Omental fat pad (tissue), 4 donors: Measurements from ENCODE around the gene CDC42EP2. TPM values are rescaled to one million over a fixed set of nuclear protein-coding genes. Genes with fewer than 3 reads are reported as not detected.

Experiments used
- ATAC-seq: fragments of 150-250 bp; one replicate; pipeline ENCODE4 v1.9.1; 2016; ENCODE audit warnings: mild to moderate bottlenecking, moderate library complexity; ENCODE audit not compliant: low FRiP score
- DNase-seq: peaks from one replicate; pipeline ENCODE4 v3.0.0-alpha.2; 2019; ENCODE audit warnings: low spot score
- total RNA-seq, 4 donors: library from RNA; depleted of rRNA; stranded (reverse); fragments of >200 nt; gene quantifications; one replicate each; pipeline ENCODE4 v1.1.0, GENCODE V29; 2016
- TF ChIP-seq, protein P1 (sequence below), 3 donors: fragments of 450-650 bp; IDR thresholded peaks; one replicate each; pipeline ENCODE4 v1.5.1; 2016 to 2017; ENCODE audit warnings: antibody characterized with exemption in 3 of 3, mild to moderate bottlenecking in 3 of 3, moderate library complexity in 2 of 3

The CDC42EP2 gene
- total RNA-seq, 4 donors from 2014 or later: 44.0 to 120 (median 68.6) TPM

DNA sequence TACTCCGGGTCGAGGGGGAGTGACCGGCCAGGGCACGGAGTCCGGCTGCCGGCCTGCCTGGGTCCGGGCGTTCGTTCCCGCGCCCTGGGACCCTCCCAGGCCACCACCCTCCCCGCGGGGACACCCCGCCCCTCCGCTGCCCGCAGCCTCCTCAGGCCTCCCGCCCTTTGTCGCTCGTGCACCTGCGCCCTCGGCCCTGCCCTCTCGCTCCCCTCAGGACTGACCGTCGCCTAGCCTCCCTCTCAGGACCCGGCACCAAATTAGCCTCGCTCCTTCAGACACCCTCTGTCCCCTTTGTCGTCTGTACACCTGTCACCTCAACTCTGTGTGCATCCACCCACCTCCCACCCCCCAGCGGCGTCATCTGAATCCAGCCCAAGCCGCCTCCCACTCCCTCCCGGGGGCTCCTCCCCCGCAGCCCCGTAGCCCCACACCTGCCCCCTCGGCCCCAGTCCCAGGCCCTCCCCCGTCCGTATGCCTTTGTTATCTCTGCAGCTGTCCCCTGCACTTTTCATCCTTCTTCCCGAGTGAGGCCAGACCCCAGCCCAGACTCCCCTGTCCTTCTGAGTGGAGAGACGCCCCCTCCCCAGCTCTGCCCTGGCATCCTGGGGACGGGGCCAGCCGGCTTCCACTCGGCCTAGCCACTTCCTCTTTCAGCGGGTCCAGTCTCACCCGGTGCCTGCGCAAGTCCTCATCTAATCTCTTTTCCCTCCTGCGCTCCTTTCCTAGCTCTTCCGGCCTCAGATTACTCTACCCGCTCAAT, 40.5 kb downstream of the CDC42EP2 start:
- TF ChIP-seq, protein P1, sequence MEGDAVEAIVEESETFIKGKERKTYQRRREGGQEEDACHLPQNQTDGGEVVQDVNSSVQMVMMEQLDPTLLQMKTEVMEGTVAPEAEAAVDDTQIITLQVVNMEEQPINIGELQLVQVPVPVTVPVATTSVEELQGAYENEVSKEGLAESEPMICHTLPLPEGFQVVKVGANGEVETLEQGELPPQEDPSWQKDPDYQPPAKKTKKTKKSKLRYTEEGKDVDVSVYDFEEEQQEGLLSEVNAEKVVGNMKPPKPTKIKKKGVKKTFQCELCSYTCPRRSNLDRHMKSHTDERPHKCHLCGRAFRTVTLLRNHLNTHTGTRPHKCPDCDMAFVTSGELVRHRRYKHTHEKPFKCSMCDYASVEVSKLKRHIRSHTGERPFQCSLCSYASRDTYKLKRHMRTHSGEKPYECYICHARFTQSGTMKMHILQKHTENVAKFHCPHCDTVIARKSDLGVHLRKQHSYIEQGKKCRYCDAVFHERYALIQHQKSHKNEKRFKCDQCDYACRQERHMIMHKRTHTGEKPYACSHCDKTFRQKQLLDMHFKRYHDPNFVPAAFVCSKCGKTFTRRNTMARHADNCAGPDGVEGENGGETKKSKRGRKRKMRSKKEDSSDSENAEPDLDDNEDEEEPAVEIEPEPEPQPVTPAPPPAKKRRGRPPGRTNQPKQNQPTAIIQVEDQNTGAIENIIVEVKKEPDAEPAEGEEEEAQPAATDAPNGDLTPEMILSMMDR (IDR thresholded peaks at IDR 0.05): no peak
- ATAC-seq (peak; percentile 7), DNase-seq (no peak)

DNA sequence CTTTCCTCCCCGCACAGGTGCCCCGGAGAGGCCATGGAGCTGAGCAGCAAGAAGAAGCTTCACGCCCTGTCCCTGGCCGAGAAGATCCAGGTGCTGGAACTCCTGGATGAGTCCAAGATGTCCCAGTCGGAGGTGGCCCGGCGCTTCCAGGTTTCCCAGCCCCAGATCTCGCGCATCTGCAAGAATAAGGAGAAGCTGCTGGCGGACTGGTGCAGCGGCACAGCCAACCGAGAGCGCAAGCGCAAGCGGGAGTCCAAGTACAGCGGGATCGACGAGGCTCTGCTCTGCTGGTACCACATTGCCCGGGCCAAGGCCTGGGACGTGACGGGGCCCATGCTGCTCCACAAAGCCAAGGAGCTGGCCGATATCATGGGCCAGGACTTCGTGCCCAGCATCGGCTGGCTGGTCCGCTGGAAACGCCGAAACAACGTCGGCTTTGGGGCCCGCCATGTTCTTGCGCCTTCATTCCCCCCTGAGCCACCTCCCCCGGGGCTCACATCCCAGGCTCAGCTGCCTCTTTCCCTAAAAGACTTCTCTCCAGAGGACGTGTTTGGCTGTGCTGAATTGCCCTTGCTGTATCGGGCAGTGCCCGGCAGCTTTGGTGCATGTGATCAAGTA, 41.2 kb downstream of the CDC42EP2 start:
- ATAC-seq (peak; percentile 3), DNase-seq (no peak)
- TF ChIP-seq, protein P1 (IDR thresholded peaks at IDR 0.05): no peak

DNA sequence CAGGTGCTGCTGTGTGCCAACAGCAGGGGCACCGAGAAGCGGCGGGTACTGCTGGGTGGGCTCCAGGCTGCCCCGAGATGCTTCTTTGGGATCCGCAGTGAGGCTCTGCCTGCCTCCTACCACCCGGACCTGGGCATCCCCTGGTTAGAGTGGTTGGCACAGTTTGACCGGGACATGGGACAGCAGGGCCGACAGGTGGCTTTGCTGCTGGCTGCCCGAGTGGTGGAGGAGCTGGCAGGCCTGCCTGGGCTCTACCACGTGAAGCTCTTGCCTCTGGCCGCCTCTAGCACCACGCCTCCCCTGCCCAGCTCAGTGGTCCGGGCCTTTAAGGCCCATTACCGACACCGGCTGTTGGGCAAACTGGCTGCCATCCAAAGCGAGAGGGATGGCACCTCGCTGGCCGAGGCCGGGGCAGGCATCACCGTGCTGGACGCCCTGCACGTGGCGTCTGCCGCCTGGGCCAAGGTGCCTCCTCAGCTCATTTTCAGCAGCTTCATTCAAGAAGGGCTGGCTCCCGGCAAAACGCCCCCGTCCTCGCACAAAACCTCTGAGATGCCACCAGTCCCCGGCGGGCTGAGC, 41.8 kb downstream of the CDC42EP2 start:
- ATAC-seq (no peak), DNase-seq (no peak)
- TF ChIP-seq, protein P1 (IDR thresholded peaks at IDR 0.05): no peak

DNA sequence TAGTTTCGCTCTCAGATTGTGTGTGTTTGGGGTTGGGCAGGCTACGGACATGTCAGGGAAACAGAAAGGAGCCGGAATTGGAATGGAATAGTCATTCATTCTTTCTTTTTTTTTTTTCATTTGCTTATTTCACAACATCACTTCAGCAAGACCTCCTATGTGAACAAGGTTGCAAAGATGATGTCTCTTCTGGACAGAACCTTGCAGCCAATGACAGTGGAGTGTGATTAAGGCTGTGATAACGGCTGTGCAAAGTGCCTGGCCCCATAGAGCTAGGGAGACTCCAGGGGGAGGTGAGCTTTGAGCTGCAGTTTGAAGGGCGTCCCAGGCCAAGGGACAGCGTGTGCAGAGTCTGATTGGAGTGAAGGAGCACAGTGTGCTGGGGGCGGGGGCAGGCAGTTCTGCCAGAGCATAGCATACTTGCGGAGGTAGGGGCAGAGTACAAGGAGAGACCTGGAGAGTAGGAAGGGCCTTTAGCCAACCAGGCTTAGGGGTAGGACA, 43.2 kb downstream of the CDC42EP2 start:
- DNase-seq (no peak), ATAC-seq (no peak)
- TF ChIP-seq, protein P1 (IDR thresholded peaks at IDR 0.05): no peak

DNA sequence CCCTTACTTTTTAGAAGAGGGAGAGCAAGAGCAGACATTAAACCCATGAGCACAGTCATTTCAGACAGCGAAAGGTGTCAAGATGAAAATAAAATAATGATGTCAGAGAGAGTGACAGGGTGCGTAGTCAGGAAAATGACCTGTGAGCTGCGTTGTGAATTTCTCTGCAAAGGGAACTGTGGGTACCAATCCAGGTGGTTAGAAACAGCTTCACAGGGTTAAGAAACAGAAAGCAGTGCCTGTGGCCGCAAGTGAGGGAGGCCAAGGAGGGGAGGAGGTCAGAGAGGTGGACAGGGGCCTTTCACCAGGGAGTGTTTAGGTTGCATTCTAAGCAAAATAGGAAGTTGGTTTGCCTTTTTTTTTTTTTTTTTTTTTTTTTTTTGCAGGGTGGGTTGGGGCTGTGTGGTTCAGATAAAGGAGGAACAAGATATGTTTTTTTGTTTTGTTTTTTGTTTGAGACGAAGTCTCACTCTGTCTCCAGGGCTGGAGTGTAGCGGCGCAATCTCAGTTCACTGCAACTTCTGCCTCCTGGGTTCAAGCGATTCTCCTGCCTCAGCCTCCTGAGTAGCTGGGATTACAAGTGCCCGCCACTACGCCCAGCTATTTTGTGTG, 47.8 kb downstream of the CDC42EP2 start:
- TF ChIP-seq, protein P1 (IDR thresholded peaks at IDR 0.05): no peak
- no peak for ATAC-seq
- DNase-seq: no peak

DNA sequence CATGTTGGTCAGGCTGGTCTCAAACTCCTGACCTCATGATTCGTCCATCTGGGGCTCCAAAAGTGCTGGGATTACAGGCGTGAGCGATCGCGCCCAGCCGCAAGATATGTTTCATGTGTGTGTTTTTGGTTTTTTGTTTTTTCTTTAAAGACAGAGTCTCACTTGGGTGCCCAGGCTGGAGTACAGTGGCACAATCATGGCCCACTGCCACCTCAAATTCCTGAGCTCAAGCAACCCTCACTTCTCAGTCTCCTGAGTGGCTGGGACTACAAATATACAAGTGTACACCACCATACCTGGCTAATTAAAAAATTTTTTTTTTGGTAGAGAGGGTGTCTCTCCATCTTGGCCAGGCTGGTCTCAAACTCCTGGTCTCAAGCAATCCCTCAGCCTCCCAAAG, 48.3 kb downstream of the CDC42EP2 start:
- ATAC-seq (no peak), DNase-seq (no peak)
- TF ChIP-seq, protein P1 (IDR thresholded peaks at IDR 0.05): no peak
